ENCODE results near the gene EMILIN1. TPM values are rescaled to one million over a fixed set of nuclear protein-coding genes. Genes with fewer than 3 reads are reported as not detected.

Gene EMILIN1
- polyA plus RNA-seq, 1 of the 3 experiments (the other 2 are of a cell fraction) = 286 TPM

DNA sequence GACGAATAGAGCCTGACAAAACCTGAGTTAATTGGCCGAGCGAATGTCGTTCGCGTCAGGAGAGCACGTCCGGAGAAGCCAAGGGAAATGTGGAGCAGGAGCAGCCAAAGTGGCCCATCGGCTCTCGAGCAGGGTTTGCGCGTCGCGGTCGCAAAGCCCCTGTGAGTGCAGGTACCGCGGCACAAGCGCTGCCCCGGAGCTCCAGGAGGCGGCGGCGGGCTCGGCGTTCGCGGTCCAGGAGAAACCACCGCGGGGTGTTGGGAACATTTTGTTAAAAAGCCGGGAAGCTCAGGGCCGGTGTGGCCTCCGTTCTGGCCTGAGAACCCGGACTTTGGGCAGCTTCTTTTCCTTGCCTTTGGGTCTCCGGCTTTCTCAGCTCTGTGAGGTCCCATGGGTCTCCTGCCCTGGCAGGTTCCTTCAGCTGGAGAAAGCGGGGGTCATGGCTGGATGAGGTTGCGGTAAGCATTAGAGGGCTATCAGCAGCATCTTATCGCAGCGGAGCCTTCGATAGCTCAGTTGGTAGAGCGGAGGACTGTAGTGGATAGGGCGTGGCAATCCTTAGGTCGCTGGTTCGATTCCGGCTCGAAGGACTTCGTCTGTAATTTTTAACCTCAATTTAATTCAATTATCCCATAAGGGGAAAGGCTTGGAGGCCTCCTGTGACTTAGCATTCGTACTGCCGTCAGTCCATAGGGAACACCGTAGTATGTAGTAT is 28.0 kb upstream of the EMILIN1 start (continued):
- TF ChIP-seq REST (IDR thresholded peaks at IDR 0.05; ENCODE audit: low read depth, low read length) = no peak; the same call in 1 of the 2 replicates
- TF ChIP-seq, protein P1, sequence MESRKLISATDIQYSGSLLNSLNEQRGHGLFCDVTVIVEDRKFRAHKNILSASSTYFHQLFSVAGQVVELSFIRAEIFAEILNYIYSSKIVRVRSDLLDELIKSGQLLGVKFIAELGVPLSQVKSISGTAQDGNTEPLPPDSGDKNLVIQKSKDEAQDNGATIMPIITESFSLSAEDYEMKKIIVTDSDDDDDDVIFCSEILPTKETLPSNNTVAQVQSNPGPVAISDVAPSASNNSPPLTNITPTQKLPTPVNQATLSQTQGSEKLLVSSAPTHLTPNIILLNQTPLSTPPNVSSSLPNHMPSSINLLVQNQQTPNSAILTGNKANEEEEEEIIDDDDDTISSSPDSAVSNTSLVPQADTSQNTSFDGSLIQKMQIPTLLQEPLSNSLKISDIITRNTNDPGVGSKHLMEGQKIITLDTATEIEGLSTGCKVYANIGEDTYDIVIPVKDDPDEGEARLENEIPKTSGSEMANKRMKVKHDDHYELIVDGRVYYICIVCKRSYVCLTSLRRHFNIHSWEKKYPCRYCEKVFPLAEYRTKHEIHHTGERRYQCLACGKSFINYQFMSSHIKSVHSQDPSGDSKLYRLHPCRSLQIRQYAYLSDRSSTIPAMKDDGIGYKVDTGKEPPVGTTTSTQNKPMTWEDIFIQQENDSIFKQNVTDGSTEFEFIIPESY (IDR thresholded peaks at IDR 0.05; ENCODE audit: borderline replicate concordance, low read depth) = no peak
- peak; percentile 77 for TF ChIP-seq MXI1 (IDR thresholded peaks at IDR 0.05; ENCODE audit: low read depth, low read length)
- peak; percentile 80; the same call in 1 of the 2 replicates for TF ChIP-seq TAF1 (IDR thresholded peaks at IDR 0.05; ENCODE audit: borderline replicate concordance, low read depth, low read length)
- peak; percentile 59; the same call in 1 of the 2 replicates for TF ChIP-seq SIN3A (IDR thresholded peaks at IDR 0.05; ENCODE audit: borderline replicate concordance, low read depth, low read length)
- TF ChIP-seq, protein P2, sequence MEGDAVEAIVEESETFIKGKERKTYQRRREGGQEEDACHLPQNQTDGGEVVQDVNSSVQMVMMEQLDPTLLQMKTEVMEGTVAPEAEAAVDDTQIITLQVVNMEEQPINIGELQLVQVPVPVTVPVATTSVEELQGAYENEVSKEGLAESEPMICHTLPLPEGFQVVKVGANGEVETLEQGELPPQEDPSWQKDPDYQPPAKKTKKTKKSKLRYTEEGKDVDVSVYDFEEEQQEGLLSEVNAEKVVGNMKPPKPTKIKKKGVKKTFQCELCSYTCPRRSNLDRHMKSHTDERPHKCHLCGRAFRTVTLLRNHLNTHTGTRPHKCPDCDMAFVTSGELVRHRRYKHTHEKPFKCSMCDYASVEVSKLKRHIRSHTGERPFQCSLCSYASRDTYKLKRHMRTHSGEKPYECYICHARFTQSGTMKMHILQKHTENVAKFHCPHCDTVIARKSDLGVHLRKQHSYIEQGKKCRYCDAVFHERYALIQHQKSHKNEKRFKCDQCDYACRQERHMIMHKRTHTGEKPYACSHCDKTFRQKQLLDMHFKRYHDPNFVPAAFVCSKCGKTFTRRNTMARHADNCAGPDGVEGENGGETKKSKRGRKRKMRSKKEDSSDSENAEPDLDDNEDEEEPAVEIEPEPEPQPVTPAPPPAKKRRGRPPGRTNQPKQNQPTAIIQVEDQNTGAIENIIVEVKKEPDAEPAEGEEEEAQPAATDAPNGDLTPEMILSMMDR (IDR thresholded peaks at IDR 0.05) = peak; percentile 47
- TF ChIP-seq MEF2A (IDR thresholded peaks at IDR 0.05; ENCODE audit: borderline replicate concordance, low read depth) = no peak
- no peak for TF ChIP-seq JUND (IDR thresholded peaks at IDR 0.05)
- peak; percentile 83 for TF ChIP-seq CHD2 (IDR thresholded peaks at IDR 0.05; ENCODE audit: low read length, partially characterized antibody)
- TF ChIP-seq, protein P3, sequence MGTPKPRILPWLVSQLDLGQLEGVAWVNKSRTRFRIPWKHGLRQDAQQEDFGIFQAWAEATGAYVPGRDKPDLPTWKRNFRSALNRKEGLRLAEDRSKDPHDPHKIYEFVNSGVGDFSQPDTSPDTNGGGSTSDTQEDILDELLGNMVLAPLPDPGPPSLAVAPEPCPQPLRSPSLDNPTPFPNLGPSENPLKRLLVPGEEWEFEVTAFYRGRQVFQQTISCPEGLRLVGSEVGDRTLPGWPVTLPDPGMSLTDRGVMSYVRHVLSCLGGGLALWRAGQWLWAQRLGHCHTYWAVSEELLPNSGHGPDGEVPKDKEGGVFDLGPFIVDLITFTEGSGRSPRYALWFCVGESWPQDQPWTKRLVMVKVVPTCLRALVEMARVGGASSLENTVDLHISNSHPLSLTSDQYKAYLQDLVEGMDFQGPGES (IDR thresholded peaks at IDR 0.05; ENCODE audit: low read depth, low read length) = no peak
- TF ChIP-seq, protein P4, sequence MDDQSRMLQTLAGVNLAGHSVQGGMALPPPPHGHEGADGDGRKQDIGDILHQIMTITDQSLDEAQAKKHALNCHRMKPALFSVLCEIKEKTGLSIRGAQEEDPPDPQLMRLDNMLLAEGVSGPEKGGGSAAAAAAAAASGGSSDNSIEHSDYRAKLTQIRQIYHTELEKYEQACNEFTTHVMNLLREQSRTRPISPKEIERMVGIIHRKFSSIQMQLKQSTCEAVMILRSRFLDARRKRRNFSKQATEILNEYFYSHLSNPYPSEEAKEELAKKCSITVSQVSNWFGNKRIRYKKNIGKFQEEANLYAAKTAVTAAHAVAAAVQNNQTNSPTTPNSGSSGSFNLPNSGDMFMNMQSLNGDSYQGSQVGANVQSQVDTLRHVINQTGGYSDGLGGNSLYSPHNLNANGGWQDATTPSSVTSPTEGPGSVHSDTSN (IDR thresholded peaks at IDR 0.05) = peak; percentile 9; the same call in 1 of the 2 replicates
- no peak; the same call in 1 of the 2 replicates for TF ChIP-seq RAD21 (IDR thresholded peaks at IDR 0.05; ENCODE audit: low read length)
- peak; percentile 13 for TF ChIP-seq FOXJ3 (CRISPR knock-in tag; IDR thresholded peaks at IDR 0.05)
- TF ChIP-seq SMC3 (IDR thresholded peaks at IDR 0.05; ENCODE audit: low read depth, low read length) = no peak
- TF ChIP-seq USF1 (IDR thresholded peaks at IDR 0.05; ENCODE audit: borderline replicate concordance, low read depth) = no peak; the same call in 1 of the 2 replicates
- TF ChIP-seq TEAD4 (IDR thresholded peaks at IDR 0.05; ENCODE audit: borderline replicate concordance, insufficient read depth) = peak; percentile 73; the same call in 1 of the 2 replicates
- TF ChIP-seq NRF1 (IDR thresholded peaks at IDR 0.05; ENCODE audit: low read depth, low read length) = no peak
- TF ChIP-seq POLR2AphosphoS5 (IDR thresholded peaks at IDR 0.05; ENCODE audit: low read depth, low read length) = peak; percentile 62; the same call in 1 of the 2 replicates

All from SK-N-SH (cell line).